SK-N-SH (cell line): ENCODE measurements around the gene OXT.

Experiments
- CHD2 ChIP-seq: fragments of 150-350 bp; IDR thresholded peaks from 2 replicates; pipeline ENCODE4 v1.6.1; 2018; ENCODE audit warnings: low read length; ENCODE audit not compliant: partially characterized antibody
- CTCF ChIP-seq: fragments of 200-600 bp; sonication (generic); IDR thresholded peaks from 2 replicates; pipeline ENCODE4 v1.6.1; 2017; ENCODE audit warnings: antibody characterized with exemption, mild to moderate bottlenecking, moderate library complexity
- EP300 ChIP-seq, 2 experiments: IDR thresholded peaks; 2 replicates each; pipeline versions ENCODE4 v1.4.0 to v1.6.1; 2012; ENCODE audit warnings: borderline replicate concordance in 1 of 2, low read depth in 1 of 2, low read length in 1 of 2
- EZH2phosphoT487 ChIP-seq: fragments of 200-600 bp; sonication (generic); IDR thresholded peaks from 2 replicates; pipeline ENCODE4 v1.6.1; 2017; ENCODE audit warnings: low read depth, mixed run types, mild to moderate bottlenecking, antibody characterized with exemption, moderate library complexity, borderline replicate concordance
- JUND ChIP-seq: IDR thresholded peaks from 2 replicates; pipeline ENCODE4 v1.4.0; 2012
- MAX ChIP-seq: IDR thresholded peaks from 2 replicates; pipeline ENCODE4 v1.4.0; 2012; ENCODE audit warnings: low read depth
- POLR2AphosphoS5 ChIP-seq: IDR thresholded peaks from 2 replicates; pipeline ENCODE4 v1.6.1; 2012; ENCODE audit warnings: low read depth, low read length
- RCOR1 ChIP-seq: fragments of 150-350 bp; IDR thresholded peaks from 2 replicates; pipeline ENCODE4 v1.6.1; 2017; ENCODE audit warnings: antibody characterized with exemption, low read length
- REST ChIP-seq: IDR thresholded peaks from 2 replicates; pipeline ENCODE4 v1.6.1; 2012; ENCODE audit warnings: mild to moderate bottlenecking, low read depth, low read length, moderate library complexity
- RXRA ChIP-seq: IDR thresholded peaks from 2 replicates; pipeline ENCODE4 v1.4.0; 2012; ENCODE audit warnings: low read depth, mild to moderate bottlenecking, borderline replicate concordance
- SIN3A ChIP-seq: IDR thresholded peaks from 2 replicates; pipeline ENCODE4 v1.6.1; 2012; ENCODE audit warnings: low read depth, mild to moderate bottlenecking, low read length, moderate library complexity, borderline replicate concordance
- SMC3 ChIP-seq: IDR thresholded peaks from 2 replicates; pipeline ENCODE4 v1.6.1; 2012; ENCODE audit warnings: low read depth, low read length, improper control_type of control experiment
- USF1 ChIP-seq: IDR thresholded peaks from 2 replicates; pipeline ENCODE4 v1.4.0; 2012; ENCODE audit warnings: low read depth, borderline replicate concordance
- USF2 ChIP-seq: fragments of 150-350 bp; IDR thresholded peaks from 2 replicates; pipeline ENCODE4 v1.6.1; 2017; ENCODE audit warnings: antibody characterized with exemption, low read length, low read depth, borderline replicate concordance

GRCh38 chr20:3021777-3022176 lies 49.6 kb upstream of the OXT start:
- TF ChIP-seq CTCF (no peak), EP300 (IDR thresholded peaks at IDR 0.05; ENCODE audit: borderline replicate concordance in 1 of 2, low read depth in 1 of 2, low read length in 1 of 2) (no peak), RXRA (no peak), REST (no peak), EZH2phosphoT487 (no peak), SIN3A (no peak), JUND (no peak), POLR2AphosphoS5 (no peak), USF1 (no peak), MAX (no peak), RCOR1 (no peak), SMC3 (no peak), CHD2 (no peak), USF2 (no peak)
